ENCODE measurements around the gene TMEM176A. TPM values are rescaled to one million over a fixed set of nuclear protein-coding genes. Genes with fewer than 3 reads are reported as not detected.

TMEM176A gene
- total RNA-seq, 3 donors from 2014 or later: 28.3 to 66.5 (median 42.6) TPM

GRCh38 chr7:150842716-150843115 is 42.1 kb downstream of the TMEM176A start:
- no peak for DNase-seq (ENCODE audit: low spot score in 2 of 2)
- H3K36me3 ChIP-seq: no peaks in the 10 kb centered on the region
- no peaks in the 10 kb centered on the region for H3K27me3 ChIP-seq
- intact Hi-C loops (cut with DNase I; ENCODE audit: low total_unique reads): no loop called here
- H3K9me3 ChIP-seq: no peaks in the 10 kb centered on the region
- H3K4me1 ChIP-seq: no peaks in the 10 kb centered on the region
- H3K4me3 ChIP-seq: no peak overlapping the region
- H3K27ac ChIP-seq: no peak overlapping the region
- TF ChIP-seq POLR2AphosphoS5 (IDR thresholded peaks at IDR 0.05) (no peak), POLR2A (IDR thresholded peaks at IDR 0.05) (no peak)
- TF ChIP-seq, protein P1, sequence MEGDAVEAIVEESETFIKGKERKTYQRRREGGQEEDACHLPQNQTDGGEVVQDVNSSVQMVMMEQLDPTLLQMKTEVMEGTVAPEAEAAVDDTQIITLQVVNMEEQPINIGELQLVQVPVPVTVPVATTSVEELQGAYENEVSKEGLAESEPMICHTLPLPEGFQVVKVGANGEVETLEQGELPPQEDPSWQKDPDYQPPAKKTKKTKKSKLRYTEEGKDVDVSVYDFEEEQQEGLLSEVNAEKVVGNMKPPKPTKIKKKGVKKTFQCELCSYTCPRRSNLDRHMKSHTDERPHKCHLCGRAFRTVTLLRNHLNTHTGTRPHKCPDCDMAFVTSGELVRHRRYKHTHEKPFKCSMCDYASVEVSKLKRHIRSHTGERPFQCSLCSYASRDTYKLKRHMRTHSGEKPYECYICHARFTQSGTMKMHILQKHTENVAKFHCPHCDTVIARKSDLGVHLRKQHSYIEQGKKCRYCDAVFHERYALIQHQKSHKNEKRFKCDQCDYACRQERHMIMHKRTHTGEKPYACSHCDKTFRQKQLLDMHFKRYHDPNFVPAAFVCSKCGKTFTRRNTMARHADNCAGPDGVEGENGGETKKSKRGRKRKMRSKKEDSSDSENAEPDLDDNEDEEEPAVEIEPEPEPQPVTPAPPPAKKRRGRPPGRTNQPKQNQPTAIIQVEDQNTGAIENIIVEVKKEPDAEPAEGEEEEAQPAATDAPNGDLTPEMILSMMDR (IDR thresholded peaks at IDR 0.05): no peak

DNA sequence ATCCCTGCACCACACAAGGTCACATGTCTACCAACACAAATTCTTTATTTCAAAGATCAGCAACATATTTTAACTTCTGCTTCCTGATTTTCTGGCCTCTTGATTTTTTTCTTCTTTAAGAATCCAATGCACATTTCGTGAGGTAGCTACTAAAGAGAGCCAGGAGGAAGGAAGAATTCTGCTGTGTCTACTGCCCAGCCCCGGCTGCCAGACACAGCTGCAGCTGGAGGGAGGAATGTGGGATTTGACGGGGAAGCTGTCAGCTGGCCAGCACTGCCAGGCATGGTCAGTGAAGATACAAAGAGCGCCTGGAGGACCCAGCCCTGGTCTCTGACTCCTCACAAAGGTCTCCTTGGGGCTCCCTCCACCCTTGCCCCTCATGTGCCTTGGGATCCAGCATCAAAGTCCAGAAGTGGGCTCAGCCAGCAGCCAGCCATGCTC is 44.9 kb downstream of the TMEM176A start:
- Histone ChIP-seq H3K27me3 (no peaks in the 10 kb centered on the region), H3K4me3 (no peak overlapping the region), H3K27ac (no peak overlapping the region), H3K36me3 (no peaks in the 10 kb centered on the region), H3K4me1 (no peaks in the 10 kb centered on the region), H3K9me3 (no peaks in the 10 kb centered on the region)
- intact Hi-C loops (cut with DNase I; ENCODE audit: low total_unique reads): no loop called here
- TF ChIP-seq POLR2A (IDR thresholded peaks at IDR 0.05) (no peak), POLR2AphosphoS5 (IDR thresholded peaks at IDR 0.05) (no peak)
- TF ChIP-seq, protein P1 (IDR thresholded peaks at IDR 0.05): no peak
- no peak for DNase-seq (ENCODE audit: low spot score in 2 of 2)

DNA sequence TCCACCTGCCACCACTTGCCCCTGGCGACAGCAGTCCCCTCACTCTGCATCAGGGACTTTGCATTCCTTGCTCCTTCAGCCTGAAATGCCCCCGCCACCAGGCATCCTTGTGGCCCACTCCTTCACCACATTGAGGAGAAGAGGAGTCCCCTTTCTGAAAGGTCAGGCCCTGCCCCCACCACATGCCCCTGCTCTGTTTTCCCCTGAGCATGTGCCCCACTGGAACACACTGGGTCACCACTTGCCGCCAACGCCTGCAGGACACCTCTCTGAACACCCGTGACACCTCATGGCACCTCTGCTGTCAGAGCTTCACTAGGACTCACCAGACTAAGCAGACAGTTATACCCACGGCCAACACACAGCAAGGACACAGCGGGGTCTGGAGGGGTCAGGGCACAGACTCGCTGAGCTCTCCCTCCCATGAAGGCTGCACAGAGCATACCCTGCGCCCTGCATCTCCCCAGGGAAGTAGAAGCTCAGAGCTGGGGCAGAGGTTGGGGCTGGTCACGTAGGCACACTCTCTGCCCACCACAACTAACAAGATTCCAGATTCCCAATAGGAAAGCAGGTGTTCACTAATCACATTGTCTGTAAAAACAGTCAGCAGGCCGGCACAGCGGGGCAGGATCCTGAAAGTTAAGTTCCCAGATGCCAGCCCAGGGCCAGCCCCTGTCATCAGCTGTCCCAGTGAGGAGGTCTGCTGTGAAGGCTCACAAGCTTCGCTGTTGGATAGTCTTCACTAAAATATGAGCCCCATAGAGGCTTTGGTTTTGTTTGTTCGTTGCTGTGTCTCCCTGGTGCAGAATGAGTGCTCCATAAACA is 45.9 kb downstream of the TMEM176A start:
- TF ChIP-seq, protein P1 (IDR thresholded peaks at IDR 0.05): no peak
- TF ChIP-seq POLR2AphosphoS5 (IDR thresholded peaks at IDR 0.05) (no peak), POLR2A (IDR thresholded peaks at IDR 0.05) (no peak)
- intact Hi-C loops (cut with DNase I; ENCODE audit: low total_unique reads): no loop called here
- no peak overlapping the region for H3K27ac ChIP-seq
- H3K4me3 ChIP-seq: no peak overlapping the region
- H3K4me1 ChIP-seq: no peaks in the 10 kb centered on the region
- DNase-seq (ENCODE audit: low spot score in 2 of 2): no peak
- H3K27me3 ChIP-seq: no peaks in the 10 kb centered on the region
- no peaks in the 10 kb centered on the region for H3K9me3 ChIP-seq
- H3K36me3 ChIP-seq: no peaks in the 10 kb centered on the region

- no peak overlapping the region for H3K27ac ChIP-seq
- H3K4me1 ChIP-seq: no peaks in the 10 kb centered on the region
- H3K27me3 ChIP-seq: no peaks in the 10 kb centered on the region
- H3K36me3 ChIP-seq: no peaks in the 10 kb centered on the region
- intact Hi-C loops (cut with DNase I; ENCODE audit: low total_unique reads): no loop called here
- TF ChIP-seq, protein P1 (IDR thresholded peaks at IDR 0.05): no peak
- TF ChIP-seq POLR2AphosphoS5 (IDR thresholded peaks at IDR 0.05): no peak
- TF ChIP-seq POLR2A (IDR thresholded peaks at IDR 0.05): no peak
- no peak for DNase-seq (ENCODE audit: low spot score in 2 of 2)
- H3K9me3 ChIP-seq: no peaks in the 10 kb centered on the region
- H3K4me3 ChIP-seq: no peak overlapping the region
Observed at GRCh38 chr7:150847536-150847935, 47.0 kb downstream of the TMEM176A start.

DNA sequence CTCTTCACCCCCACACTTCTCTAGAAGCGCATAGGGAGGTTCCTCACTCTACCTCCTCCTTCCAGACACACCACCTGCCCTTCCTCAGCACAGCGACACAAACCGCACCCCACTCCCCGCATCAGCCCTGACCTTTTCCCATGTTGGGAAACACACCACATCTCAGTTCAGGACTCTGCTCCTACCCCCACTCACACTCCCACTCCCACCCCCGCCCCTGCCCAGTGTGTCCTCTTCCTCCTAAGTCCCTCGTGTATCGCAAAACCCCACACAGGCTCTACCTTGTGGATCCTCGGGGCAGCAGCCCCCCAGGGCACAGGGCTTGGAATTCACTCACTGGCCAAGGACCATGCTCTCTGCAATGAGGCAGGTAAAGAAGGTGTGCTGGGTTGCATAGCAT is 47.5 kb downstream of the TMEM176A start:
- intact Hi-C loops (cut with DNase I; ENCODE audit: low total_unique reads): no loop called here
- no peaks in the 10 kb centered on the region for H3K4me1 ChIP-seq
- H3K36me3 ChIP-seq: no peaks in the 10 kb centered on the region
- H3K27me3 ChIP-seq: no peaks in the 10 kb centered on the region
- H3K4me3 ChIP-seq: no peak overlapping the region
- TF ChIP-seq POLR2AphosphoS5 (IDR thresholded peaks at IDR 0.05): no peak
- TF ChIP-seq, protein P1 (IDR thresholded peaks at IDR 0.05): no peak
- TF ChIP-seq POLR2A (IDR thresholded peaks at IDR 0.05): no peak
- no peak overlapping the region for H3K27ac ChIP-seq
- DNase-seq (ENCODE audit: low spot score in 2 of 2): no peak
- no peaks in the 10 kb centered on the region for H3K9me3 ChIP-seq

All from breast epithelium (tissue), 4 donors.